ENCODE data around the gene RGP1.
A peak's percentile ranks its signal among the peaks of the same experiment; 100 is the strongest.

Gene RGP1

GRCh38 chr9:35774907-35775635, 26.0 kb downstream of the RGP1 start:
- no peak overlapping the region for H3K4me3 ChIP-seq (replicated peaks in 1 of 2; ENCODE audit: low read depth in 2 of 2, low read length in 2 of 2)
- no peak for TF ChIP-seq CTCF (IDR thresholded peaks at IDR 0.05; ENCODE audit: low read depth, low read length)
- peak in 1 of 2 donors; percentile 46 for DNase-seq (ENCODE audit: low read depth in 2 of 2)

GRCh38 chr9:35776018-35776417, 26.9 kb downstream of the RGP1 start:
- no peak for DNase-seq (ENCODE audit: low read depth in 2 of 2)
- H3K4me3 ChIP-seq (replicated peaks in 1 of 2; ENCODE audit: low read depth in 2 of 2, low read length in 2 of 2) = no peak overlapping the region
- TF ChIP-seq CTCF (IDR thresholded peaks at IDR 0.05; ENCODE audit: low read depth, low read length) = no peak

GRCh38 chr9:35778496-35778895, 29.4 kb downstream of the RGP1 start:
- no peak for DNase-seq (ENCODE audit: low read depth in 2 of 2)
- no peak overlapping the region for H3K4me3 ChIP-seq (replicated peaks in 1 of 2; ENCODE audit: low read depth in 2 of 2, low read length in 2 of 2)
- TF ChIP-seq CTCF (IDR thresholded peaks at IDR 0.05; ENCODE audit: low read depth, low read length) = no peak

GRCh38 chr9:35781066-35781465, 32.0 kb downstream of the RGP1 start:
- no peak for DNase-seq (ENCODE audit: low read depth in 2 of 2)
- no peak overlapping the region for H3K4me3 ChIP-seq (replicated peaks in 1 of 2; ENCODE audit: low read depth in 2 of 2, low read length in 2 of 2)
- TF ChIP-seq CTCF (IDR thresholded peaks at IDR 0.05; ENCODE audit: low read depth, low read length) = no peak

- H3K4me3 ChIP-seq (replicated peaks in 1 of 2; ENCODE audit: low read depth in 2 of 2, low read length in 2 of 2) = no peak overlapping the region
- no peak for DNase-seq (ENCODE audit: low read depth in 2 of 2)
- no peak for TF ChIP-seq CTCF (IDR thresholded peaks at IDR 0.05; ENCODE audit: low read depth, low read length)
Measured at GRCh38 chr9:35783418-35783817, 34.3 kb downstream of the RGP1 start.

GRCh38 chr9:35789541-35789940, 40.5 kb downstream of the RGP1 start:
- DNase-seq (ENCODE audit: low read depth in 2 of 2) = no peak
- TF ChIP-seq CTCF (IDR thresholded peaks at IDR 0.05; ENCODE audit: low read depth, low read length) = no peak
- no peak overlapping the region for H3K4me3 ChIP-seq (replicated peaks in 1 of 2; ENCODE audit: low read depth in 2 of 2, low read length in 2 of 2)

GRCh38 chr9:35790025-35790384, 40.9 kb downstream of the RGP1 start:
- no peak for DNase-seq (ENCODE audit: low read depth in 2 of 2)
- TF ChIP-seq CTCF (IDR thresholded peaks at IDR 0.05; ENCODE audit: low read depth, low read length) = no peak
- H3K4me3 ChIP-seq (replicated peaks in 1 of 2; ENCODE audit: low read depth in 2 of 2, low read length in 2 of 2) = no peak overlapping the region

All from cardiac fibroblast (primary cell).